Measurements from ENCODE around the gene YTHDF1.

Gene YTHDF1

GRCh38 chr20:63194007-63194796 is 21.7 kb downstream of the YTHDF1 start:
- TF ChIP-seq CTCF (conservative IDR thresholded peaks at IDR 0.05) = no peak
- TF ChIP-seq ZFX (IDR thresholded peaks at IDR 0.05) = no peak
- no peak overlapping the region for H3K27ac ChIP-seq

GRCh38 chr20:63192721-63193120 is 23.2 kb downstream of the YTHDF1 start:
- H3K27ac ChIP-seq = no peak overlapping the region
- TF ChIP-seq CTCF (conservative IDR thresholded peaks at IDR 0.05) (no peak), ZFX (IDR thresholded peaks at IDR 0.05) (no peak)

GRCh38 chr20:63191400-63191799 is 24.5 kb downstream of the YTHDF1 start:
- peak overlapping the region; percentile 8; the same call in 1 of the 2 replicates for H3K27ac ChIP-seq
- TF ChIP-seq CTCF (conservative IDR thresholded peaks at IDR 0.05) = no peak
- TF ChIP-seq ZFX (IDR thresholded peaks at IDR 0.05) = no peak

GRCh38 chr20:63190828-63191227 is 25.1 kb downstream of the YTHDF1 start:
- H3K27ac ChIP-seq = no peak overlapping the region; the same call in 1 of the 2 replicates
- TF ChIP-seq ZFX (IDR thresholded peaks at IDR 0.05) (no peak), CTCF (conservative IDR thresholded peaks at IDR 0.05) (no peak)

- H3K27ac ChIP-seq = no peak overlapping the region
- TF ChIP-seq CTCF (conservative IDR thresholded peaks at IDR 0.05) (no peak), ZFX (IDR thresholded peaks at IDR 0.05) (no peak)
Measured at GRCh38 chr20:63189846-63190559, 25.9 kb downstream of the YTHDF1 start.

GRCh38 chr20:63189322-63189642 is 26.6 kb downstream of the YTHDF1 start:
- H3K27ac ChIP-seq = no peak overlapping the region
- no peak for TF ChIP-seq ZFX (IDR thresholded peaks at IDR 0.05)

- H3K27ac ChIP-seq = no peak overlapping the region
- TF ChIP-seq CTCF (conservative IDR thresholded peaks at IDR 0.05) = no peak
- TF ChIP-seq ZFX (IDR thresholded peaks at IDR 0.05) = no peak
Measured at GRCh38 chr20:63188641-63189321, 27.1 kb downstream of the YTHDF1 start.
